GM12872 (cell line): Measurements from ENCODE around the gene EPS15.

Source experiments
- TF ChIP-seq, protein P1 (sequence below): IDR thresholded peaks from 3 replicates; pipeline ENCODE4 v1.5.1; 2011; ENCODE audit warnings: low read depth, mild to moderate bottlenecking, low read length, moderate library complexity; ENCODE audit not compliant: insufficient read depth

Gene EPS15

DNA sequence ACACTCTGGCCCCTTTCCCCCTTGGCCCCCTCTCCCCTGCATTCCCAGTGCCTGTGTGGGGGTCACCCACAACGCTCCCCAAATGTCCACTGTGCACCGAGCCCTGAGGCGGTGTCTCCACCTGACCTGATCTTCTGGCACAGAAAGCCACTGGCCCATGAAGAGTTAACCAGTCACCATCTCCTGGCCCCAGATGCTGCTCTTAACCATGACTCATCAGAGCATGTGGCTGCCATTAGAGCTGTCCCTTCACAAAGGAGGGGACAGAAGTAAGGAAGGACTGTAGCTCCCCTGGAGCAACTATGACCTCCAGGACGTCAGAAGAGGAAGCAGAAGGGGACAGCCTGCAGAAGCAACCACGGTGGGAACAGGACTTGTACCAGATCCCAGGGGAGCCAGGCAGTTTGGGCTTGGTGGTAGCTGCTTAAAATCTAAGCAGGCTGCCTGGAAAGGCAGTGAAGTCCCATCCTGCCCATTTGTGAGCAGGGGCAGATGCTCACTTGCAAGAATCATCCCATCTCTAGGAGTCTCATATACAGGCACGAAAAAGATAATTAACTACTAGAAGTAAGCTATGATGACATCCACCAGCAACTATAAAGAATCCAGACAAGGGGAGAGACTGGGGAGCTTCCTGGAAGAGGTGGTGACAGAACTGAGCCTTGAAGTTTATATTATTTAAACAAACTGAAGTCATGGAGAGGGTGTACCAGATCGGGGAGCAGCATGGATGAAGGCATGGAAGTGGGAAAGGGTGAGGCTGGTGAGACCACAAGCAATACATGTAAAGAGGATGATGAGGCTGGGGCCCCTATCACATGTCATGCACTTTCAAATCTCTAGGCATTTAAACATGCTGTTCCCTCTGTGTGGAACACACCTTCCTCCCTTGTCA is 187.6 kb downstream of the EPS15 start:
- TF ChIP-seq, protein P1, sequence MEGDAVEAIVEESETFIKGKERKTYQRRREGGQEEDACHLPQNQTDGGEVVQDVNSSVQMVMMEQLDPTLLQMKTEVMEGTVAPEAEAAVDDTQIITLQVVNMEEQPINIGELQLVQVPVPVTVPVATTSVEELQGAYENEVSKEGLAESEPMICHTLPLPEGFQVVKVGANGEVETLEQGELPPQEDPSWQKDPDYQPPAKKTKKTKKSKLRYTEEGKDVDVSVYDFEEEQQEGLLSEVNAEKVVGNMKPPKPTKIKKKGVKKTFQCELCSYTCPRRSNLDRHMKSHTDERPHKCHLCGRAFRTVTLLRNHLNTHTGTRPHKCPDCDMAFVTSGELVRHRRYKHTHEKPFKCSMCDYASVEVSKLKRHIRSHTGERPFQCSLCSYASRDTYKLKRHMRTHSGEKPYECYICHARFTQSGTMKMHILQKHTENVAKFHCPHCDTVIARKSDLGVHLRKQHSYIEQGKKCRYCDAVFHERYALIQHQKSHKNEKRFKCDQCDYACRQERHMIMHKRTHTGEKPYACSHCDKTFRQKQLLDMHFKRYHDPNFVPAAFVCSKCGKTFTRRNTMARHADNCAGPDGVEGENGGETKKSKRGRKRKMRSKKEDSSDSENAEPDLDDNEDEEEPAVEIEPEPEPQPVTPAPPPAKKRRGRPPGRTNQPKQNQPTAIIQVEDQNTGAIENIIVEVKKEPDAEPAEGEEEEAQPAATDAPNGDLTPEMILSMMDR, result no peak

DNA sequence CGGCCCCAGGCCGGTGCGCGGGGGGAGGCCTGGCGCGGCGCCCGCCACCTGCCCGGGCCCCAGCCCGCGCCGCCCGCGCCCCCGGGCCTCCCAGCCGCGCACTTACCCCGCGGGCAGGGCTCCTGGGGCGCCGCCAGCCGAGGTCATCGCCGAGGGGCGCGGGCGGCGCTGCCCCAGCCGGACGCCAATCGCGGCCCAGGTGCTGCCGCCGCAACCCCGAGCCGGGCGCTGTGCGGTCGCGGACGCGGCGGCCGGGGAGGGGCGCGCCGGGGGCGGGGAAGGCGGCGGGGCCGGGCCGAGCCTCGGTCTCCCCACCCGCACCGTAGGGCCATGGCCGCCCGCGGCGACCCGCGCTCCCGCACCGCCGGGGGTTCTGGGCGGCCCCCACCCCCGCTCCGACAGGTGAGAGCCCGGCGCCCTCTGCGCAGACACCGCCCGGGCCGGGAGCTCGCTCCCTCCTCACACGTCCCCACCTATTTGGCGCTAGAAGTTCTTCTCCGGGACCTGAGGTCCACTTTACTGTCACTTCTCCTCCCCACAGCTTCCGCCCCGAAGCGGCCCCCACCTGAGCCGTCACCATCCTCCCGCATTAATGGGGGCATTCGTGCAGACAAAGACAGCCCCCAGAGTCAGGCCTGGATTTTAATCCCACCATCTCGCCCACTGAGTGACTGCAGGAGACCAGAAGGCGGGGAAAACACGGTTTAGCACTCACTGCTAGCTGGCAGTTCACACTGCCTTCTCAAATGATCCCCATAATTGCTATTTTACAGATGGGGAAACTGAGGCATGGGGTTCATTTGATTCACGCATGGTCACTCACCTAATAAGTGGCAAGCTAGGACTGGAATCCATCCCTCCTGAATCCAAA is 188.5 kb downstream of the EPS15 start, which contains the start of gene TTC39A:
Gene TTC39A, minus strand, starts transcription at position 232 of the 871 bp plus-strand sequence. Its CDS starts 85 bp downstream, at position 147.
- TF ChIP-seq, protein P1, result no peak

DNA sequence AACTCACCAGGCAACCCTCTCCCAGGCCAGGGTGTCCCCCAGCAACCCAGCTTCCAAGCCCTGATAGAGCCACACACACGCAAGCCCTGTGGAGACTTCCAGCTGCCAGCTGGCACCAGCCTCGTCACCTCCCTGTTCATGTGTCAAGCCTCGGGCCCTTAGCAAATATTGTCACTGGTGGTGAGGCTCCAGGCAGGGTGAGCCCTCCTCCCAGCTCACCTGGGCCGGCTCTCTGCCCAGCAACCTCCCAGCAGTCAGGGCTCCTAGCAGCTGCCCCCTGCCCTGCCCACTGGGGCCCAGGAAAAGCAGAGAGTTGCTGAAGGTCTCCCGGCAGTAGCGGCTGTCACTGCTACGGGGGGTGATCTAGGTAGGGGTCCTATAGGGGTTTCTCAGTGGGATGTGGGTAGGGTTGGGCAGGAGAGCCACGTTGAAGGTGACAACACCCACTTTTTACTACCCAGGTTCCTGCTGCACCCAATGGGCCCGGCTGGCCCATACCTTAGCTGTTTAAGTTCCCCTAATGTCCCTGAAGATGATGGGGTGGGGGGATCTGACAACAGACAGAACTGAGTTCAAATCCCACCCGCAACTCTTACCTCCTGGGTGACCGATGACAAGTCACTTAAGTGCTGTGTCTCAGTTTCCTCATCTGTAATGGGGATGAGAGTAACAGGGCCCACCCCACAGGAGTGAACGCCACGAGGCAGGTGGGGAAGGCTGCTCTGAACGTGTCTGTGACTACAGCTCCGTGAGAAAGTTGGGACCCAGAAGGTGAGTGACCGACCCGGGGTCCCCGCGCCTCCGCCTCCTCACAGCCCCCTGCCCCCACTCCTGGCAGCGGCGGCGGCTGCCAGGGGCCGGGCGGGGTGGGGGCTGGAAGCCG is 189.4 kb downstream of the EPS15 start:
- TF ChIP-seq, protein P1, result no peak

DNA sequence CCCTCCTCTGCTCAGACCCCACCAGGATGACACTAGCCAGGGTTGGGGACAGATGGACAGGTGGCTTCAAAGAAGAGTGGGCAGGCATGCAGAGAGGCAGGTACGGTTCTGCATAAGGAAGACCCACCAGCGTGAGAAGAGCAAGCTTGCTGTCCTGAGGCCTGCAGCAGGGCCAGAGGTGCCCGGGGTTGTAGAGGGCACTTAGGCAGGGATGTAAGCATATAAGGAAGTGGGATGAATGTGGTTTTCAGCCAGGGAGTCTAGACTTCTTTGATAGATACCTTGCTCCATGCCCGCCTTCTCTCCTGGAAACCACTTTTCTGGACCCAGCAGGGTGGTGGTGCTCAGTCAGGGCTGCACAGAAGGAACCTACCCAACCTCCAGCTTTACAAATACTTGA is 190.1 kb downstream of the EPS15 start:
- TF ChIP-seq, protein P1, result no peak

DNA sequence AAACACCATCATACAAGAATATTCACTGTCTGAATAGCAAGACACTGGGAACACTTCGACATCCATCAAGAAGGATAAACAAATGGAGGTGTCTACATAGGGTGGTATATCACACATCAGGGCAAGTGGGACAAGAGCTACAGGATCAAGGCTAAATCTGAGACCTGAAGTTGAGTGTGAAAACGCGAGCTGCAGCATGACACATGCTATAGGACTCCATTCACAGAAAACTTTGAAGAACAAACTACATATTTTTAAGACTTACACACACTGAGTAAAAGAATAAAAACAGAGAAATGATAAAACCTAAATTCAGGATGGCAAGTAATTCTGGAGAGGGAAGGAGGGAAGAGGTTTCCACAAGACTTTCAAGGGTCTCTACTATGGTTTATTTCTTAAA is 190.8 kb downstream of the EPS15 start:
- TF ChIP-seq, protein P1, result no peak

DNA sequence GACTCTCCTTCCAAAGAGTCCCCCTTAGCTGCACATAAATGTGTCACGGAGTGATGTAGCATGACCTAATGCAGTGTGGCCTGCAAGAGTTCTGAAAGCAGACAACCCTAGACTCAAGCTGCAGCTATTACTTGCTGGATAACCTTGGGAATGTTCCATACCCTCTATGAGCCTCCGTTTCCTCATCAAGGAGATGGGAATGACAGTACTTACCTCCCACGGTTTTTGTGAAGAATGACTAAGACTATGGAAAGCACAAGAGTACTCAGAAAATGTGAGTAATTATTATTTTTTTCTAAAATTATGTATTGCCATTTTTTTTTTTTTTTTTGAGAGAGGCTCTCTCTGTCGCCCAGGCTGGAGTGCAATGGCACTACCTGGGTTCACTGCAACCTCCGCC is 191.7 kb downstream of the EPS15 start:
- TF ChIP-seq, protein P1, result no peak
